ENCODE measurements around the gene MCTP2. TPM values are rescaled to one million over a fixed set of nuclear protein-coding genes. Genes with fewer than 3 reads are reported as not detected.

The MCTP2 gene
- total and polyA plus RNA-seq, 2 of the 8 experiments (the other 6 are each of a cell fraction or from before 2014, with no cell fraction given), result 3.4 to 4.5 TPM

- Histone ChIP-seq H4K91ac (replicated peaks; ENCODE audit: insufficient read length, low read length) (no peak overlapping the region), H4K5ac (ENCODE audit: insufficient read length, low read depth, low read length) (no peak overlapping the region), H3K27me3 (replicated peaks in 1 of 4; ENCODE audit: control insufficient read depth in 3 of 4, extremely low read depth in 1 of 4, insufficient read depth in 3 of 4, low read length in 3 of 4) (no peaks in the 10 kb centered on the region), H3K23me2 (ENCODE audit: low read depth, low read length) (no peaks in the 10 kb centered on the region), H2AK5ac (ENCODE audit: low read depth, low read length) (no peak overlapping the region), H3K14ac (ENCODE audit: insufficient read length) (no peak overlapping the region), H3K4ac (replicated peaks; ENCODE audit: insufficient read length, low read depth, low read length) (no peak overlapping the region), H2BK20ac (ENCODE audit: low read length) (no peak overlapping the region), H3K4me2 (ENCODE audit: insufficient read depth in 1 of 2, low read depth in 2 of 2, low read length in 2 of 2) (no peak overlapping the region), H3K9ac (replicated peaks in 1 of 4; ENCODE audit: extremely low read depth in 1 of 4, low read depth in 3 of 4, low read length in 3 of 4) (no peak overlapping the region), H3K23ac (ENCODE audit: insufficient read length) (no peak overlapping the region), H2BK120ac (replicated peaks; ENCODE audit: low read depth, low read length) (no peak overlapping the region), H2BK15ac (ENCODE audit: low read length) (no peak overlapping the region), H3K79me2 (ENCODE audit: control insufficient read depth in 1 of 2, insufficient read depth in 2 of 2, low read length in 2 of 2) (no peaks in the 10 kb centered on the region), H2AFZ (ENCODE audit: low read length) (no peak overlapping the region), H4K20me1 (replicated peaks in 1 of 2; ENCODE audit: control insufficient read depth in 1 of 2, insufficient read depth in 2 of 2, low read length in 2 of 2) (no peaks in the 10 kb centered on the region), H3K4me1 (replicated peaks in 1 of 4; ENCODE audit: control insufficient read depth in 3 of 4, insufficient read depth in 4 of 4, low read length in 3 of 4) (no peaks in the 10 kb centered on the region), H3K18ac (ENCODE audit: extremely low read depth, low read length) (no peak overlapping the region), H3K27ac (ENCODE audit: low read depth, low read length) (no peak overlapping the region), H3K9me3 (ENCODE audit: insufficient read depth in 2 of 2, low read depth in 1 of 2, low read length in 1 of 2) (no peaks in the 10 kb centered on the region), H3K79me1 (ENCODE audit: low read depth, low read length) (no peaks in the 10 kb centered on the region), H2BK5ac (ENCODE audit: low read depth, low read length) (no peak overlapping the region), H4K8ac (ENCODE audit: extremely low read depth, insufficient read depth, low read length) (no peak overlapping the region), H3K4me3 (ENCODE audit: extremely low read depth in 1 of 4, insufficient read depth in 2 of 4, low read depth in 3 of 4, low read length in 4 of 4) (no peak overlapping the region), H2BK12ac (ENCODE audit: low read depth, low read length) (no peak overlapping the region), H3K36me3 (ENCODE audit: control insufficient read depth in 2 of 4, insufficient read depth in 4 of 4, low read length in 3 of 4) (no peaks in the 10 kb centered on the region; a peak in 1 of 8 replicates), H3K56ac (replicated peaks; ENCODE audit: insufficient read length, low read depth, low read length) (no peak overlapping the region)
- 91% methylated on average over 13 of the region's 13 CpGs; no CpG with 5 or more reads in 1 of the 2 experiments for WGBS, 2 experiments (ENCODE audit: extremely low coverage in 1 of 2, insufficient coverage in 1 of 2, insufficient read length in 1 of 2, insufficient replicate concordance in 2 of 2, low coverage in 1 of 2, low lambda C conversion rate in 2 of 2, missing lambda C conversion rate in 1 of 2)
- CTCF ChIA-PET (ENCODE audit: partially characterized antibody), result interaction anchor here (2.1 to 4.0 kb wide), 3 partner anchors 10 to 174 kb away, joined by 10 to 16 read pairs (median 12); no protein-coding TSS in a partner anchor
- POLR2A ChIA-PET (ENCODE audit: partially characterized antibody), result no interaction called here
- DNase-seq (ENCODE audit: low read depth in 1 of 2, low spot score in 2 of 2) (no peak), FAIRE-seq (no peak)
- TF ChIP-seq ASH2L (IDR thresholded peaks at IDR 0.05; ENCODE audit: low read length) (no peak), TCF12 (IDR thresholded peaks at IDR 0.05; ENCODE audit: low read depth, low read length) (no peak)
Measured at GRCh38 chr15:94336817-94337467, 105.6 kb downstream of the MCTP2 start.
